KOPT-K1 (cell line): Measurements from ENCODE around the gene EPHA8.

Source experiments
- H3K27ac ChIP-seq: fragments of 200-600 bp; sonication (generic); 2 replicates; pipeline ENCODE4 v1.5.1; 2016; ENCODE audit warnings: antibody characterized with exemption, mild to moderate bottlenecking, low read depth, low read length; ENCODE audit not compliant: poor library complexity, severe bottlenecking
- H3K36me3 ChIP-seq: fragments of 200-600 bp; sonication (generic); 2 replicates; pipeline ENCODE4 v1.5.1; 2017; ENCODE audit warnings: antibody characterized with exemption, mild to moderate bottlenecking, low read length, moderate library complexity; ENCODE audit not compliant: insufficient read depth
- H3K9me3 ChIP-seq: fragments of 200-600 bp; sonication (generic); 2 replicates; pipeline ENCODE4 v1.5.1; 2017; ENCODE audit warnings: antibody characterized with exemption, low read length, mild to moderate bottlenecking; ENCODE audit not compliant: insufficient read depth, poor library complexity, severe bottlenecking

The EPHA8 gene

GRCh38 chr1:22547818-22548462 lies 15.3 kb upstream of the EPHA8 start:
- Histone ChIP-seq H3K36me3 (no peaks in the 10 kb centered on the region), H3K9me3 (no peaks in the 10 kb centered on the region), H3K27ac (no peak overlapping the region)

DNA sequence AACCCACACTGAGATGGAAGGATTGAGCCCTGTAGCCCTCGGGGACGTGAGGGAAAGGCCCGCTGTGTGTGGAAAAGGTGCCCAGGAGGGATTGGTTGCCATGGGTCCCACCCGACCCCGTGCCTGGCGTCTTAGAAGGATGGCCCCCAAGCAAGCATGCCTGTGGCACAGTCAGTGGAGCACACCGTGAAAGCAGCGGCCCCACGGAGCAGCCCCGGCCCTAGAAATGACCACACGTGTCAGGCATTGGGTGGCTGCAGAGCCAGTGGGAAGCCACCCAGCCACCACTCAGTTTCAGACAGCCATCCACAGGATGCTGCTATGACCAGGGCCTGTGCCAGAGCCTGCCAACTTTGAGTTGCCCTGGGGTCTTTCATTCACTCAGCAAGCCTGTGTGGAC lies 13.3 kb upstream of the EPHA8 start:
- no peaks in the 10 kb centered on the region for H3K9me3 ChIP-seq
- no peaks in the 10 kb centered on the region for H3K36me3 ChIP-seq
- no peak overlapping the region for H3K27ac ChIP-seq

DNA sequence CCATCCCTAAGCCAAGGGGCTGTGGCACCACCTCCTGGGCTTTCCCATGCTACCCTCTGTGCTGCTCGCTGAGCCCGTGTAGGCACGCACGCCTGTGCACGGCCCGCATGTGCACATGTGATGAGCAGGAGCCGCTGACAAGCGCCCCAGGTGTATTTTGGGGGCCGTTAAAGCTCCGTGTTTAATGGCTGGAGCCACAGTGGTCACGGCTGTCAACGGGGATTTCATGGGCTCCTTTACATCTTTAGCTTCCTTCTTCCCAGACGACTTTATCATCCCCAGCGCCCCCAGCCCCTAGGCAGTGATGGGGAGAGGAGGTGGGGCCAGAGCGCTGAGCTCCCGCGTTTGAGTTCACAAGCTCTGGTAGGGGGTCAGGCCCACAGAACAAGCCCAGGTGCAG lies 11.7 kb upstream of the EPHA8 start:
- Histone ChIP-seq H3K27ac (no peak overlapping the region), H3K36me3 (no peaks in the 10 kb centered on the region), H3K9me3 (no peaks in the 10 kb centered on the region)

DNA sequence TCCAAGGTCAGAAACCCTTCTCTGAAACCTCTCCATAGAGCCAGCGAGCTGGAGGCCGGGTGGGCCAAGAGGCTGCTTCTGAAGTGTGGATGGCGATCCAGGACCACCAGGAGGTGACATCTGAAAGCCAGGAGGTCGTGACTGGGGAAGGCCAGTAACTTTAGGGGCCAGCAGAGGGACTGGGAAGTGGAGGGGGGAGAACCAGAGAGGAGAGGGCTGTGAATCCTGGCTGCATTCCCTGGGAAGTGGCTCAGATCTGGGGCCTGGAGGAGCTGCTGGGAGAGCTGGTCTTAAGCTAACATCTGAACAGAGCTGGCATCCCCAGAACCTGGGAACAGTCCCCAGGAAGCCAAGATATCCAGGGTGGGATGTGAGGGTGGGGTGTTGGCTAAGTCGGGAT lies 11.3 kb upstream of the EPHA8 start:
- H3K27ac ChIP-seq: no peak overlapping the region
- H3K9me3 ChIP-seq: no peaks in the 10 kb centered on the region
- no peaks in the 10 kb centered on the region for H3K36me3 ChIP-seq

- Histone ChIP-seq H3K36me3 (no peaks in the 10 kb centered on the region), H3K27ac (no peak overlapping the region), H3K9me3 (no peaks in the 10 kb centered on the region)
These were observed 10.0 kb upstream of the EPHA8 start for GRCh38 chr1:22553104-22553880.

DNA sequence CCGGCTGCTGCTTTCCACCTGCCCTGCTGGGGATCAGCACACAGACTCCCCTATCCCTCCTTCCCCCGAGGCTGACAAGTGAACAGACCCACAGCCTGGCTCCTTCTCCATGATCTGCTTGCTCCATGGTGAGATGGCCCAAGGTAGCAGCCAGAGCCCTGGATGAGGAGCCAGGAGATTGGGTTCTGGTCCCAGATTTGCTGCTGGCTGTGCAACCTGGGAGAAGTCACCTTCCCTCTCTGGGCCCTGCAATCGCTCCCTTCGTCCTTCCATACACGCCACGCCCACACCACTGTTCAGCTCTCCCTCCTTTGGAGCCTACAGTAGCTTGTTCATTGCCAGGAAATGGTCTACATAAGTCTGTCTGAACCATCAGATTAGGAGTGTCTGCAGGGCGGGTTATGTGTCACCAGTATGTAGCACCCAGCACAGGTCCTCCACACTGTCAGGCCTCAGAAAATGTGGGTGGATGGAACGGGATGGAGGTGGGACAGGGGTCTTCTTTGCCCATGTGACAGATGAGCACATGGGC lies 9.2 kb upstream of the EPHA8 start:
- Histone ChIP-seq H3K27ac (no peak overlapping the region), H3K9me3 (no peaks in the 10 kb centered on the region), H3K36me3 (no peaks in the 10 kb centered on the region)

- Histone ChIP-seq H3K27ac (no peak overlapping the region), H3K9me3 (no peaks in the 10 kb centered on the region), H3K36me3 (no peaks in the 10 kb centered on the region)
These were observed 8.0 kb upstream of the EPHA8 start for GRCh38 chr1:22555371-22555656.

GRCh38 chr1:22556391-22557104 lies 6.7 kb upstream of the EPHA8 start:
- no peaks in the 10 kb centered on the region for H3K9me3 ChIP-seq
- H3K27ac ChIP-seq: no peak overlapping the region
- no peaks in the 10 kb centered on the region for H3K36me3 ChIP-seq

DNA sequence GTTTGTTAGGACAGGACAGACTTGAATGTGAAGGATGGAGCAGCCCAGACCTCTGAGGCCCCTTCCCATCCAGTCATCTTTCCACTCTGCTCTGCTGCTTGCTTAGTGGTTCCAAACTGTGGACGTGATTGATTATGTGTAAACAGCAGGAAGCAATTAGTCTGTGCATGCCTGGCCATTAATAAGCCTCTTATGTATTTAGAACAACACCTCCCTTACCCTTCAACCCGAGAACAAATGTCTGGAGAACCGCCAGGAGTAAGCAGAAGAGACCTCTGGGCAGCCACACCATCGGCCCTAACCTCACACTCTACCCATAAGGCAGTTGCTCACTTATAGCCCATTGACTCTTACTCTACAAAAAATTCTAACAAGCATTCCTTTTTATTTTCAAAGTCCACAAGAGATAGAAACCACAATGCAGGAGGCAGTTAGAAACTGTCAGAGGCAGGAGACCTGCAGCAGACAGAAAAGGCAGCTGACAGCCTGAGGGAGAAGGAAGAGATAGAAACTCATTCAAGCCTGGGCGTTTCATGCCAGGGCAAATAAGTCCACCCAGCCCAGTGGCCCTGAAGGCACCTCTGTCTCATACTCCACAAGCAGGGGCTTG lies 5.8 kb upstream of the EPHA8 start:
- no peak overlapping the region for H3K27ac ChIP-seq

DNA sequence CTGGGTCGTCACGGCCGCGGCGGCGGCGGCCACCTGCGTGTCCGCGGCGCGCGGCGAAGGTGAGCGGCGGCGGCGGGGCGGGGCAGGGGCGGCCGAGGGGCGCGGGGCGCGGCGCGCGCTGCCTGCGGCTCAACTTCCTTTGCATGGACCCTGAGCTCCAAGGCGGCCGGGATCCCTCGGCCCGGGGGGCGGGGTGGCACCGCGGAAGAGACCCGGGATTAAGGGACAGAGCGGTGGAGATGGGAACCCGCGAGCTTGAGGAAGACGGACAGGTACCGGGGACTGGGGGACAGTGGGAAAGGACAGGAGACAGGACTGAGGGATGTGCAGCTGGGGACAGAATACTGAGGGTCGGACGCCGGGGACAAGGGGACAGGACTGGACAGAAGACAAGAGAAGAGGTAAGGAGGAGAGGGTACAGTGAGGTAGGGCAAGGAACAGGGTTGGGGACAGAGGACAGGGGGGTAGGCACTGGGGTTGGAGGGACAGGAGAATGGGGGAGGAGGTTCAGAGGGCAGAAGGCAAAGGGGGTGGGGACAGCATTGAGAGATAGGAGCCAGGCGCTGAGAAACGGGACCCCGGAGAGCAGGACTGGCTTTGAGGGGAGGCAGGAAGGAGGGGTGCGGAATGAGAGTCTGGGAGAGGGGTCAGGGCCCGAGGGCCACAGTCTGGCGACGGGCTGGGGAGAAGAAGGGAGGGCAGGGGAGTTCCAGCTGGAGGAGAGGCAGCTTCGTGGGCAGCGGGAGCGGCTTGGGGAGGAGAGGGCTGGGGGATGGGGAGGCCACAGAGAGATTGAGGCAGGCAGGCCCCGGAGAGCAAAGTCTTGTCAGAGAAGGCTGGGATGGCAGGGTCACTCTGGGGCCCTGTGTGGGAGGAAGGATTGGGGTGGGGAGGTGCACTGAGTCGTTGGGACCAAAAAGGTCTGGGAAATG lies 648 bp downstream of the EPHA8 start:
- Histone ChIP-seq H3K27ac (no peak overlapping the region), H3K9me3 (no peaks in the 10 kb centered on the region), H3K36me3 (no peaks in the 10 kb centered on the region)

More for the DNA sequence above, 5.8 kb upstream of the EPHA8 start:
- Histone ChIP-seq H3K9me3 (no peaks in the 10 kb centered on the region), H3K36me3 (no peaks in the 10 kb centered on the region)

DNA sequence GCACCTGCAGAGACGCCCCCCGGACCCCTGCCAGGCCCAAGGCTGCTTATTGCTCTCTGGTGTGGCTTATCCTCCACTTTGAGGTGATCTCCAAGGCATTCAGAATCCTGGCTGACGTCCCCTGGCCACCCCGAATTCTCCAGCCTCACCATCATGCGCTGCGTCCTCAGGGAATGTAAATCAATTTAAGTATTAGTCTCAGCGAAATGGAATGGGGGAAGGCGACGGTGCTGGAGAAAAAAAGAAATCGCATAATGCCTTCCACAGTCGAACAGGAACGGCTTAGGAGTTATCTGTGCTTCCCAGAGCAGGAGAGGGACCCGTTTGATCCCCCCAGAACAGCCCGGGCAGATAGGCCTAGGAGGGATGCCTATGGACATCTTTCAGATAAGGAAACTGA lies 2.9 kb downstream of the EPHA8 start:
- Histone ChIP-seq H3K9me3 (no peaks in the 10 kb centered on the region), H3K36me3 (no peaks in the 10 kb centered on the region), H3K27ac (no peak overlapping the region)

- H3K36me3 ChIP-seq: no peaks in the 10 kb centered on the region
- H3K9me3 ChIP-seq: no peaks in the 10 kb centered on the region
- no peak overlapping the region for H3K27ac ChIP-seq
These were observed 3.9 kb downstream of the EPHA8 start for GRCh38 chr1:22567197-22567596.

- H3K9me3 ChIP-seq: no peaks in the 10 kb centered on the region
- H3K36me3 ChIP-seq: no peaks in the 10 kb centered on the region
- H3K27ac ChIP-seq: no peak overlapping the region
These were observed 4.7 kb downstream of the EPHA8 start for GRCh38 chr1:22567994-22568393.

DNA sequence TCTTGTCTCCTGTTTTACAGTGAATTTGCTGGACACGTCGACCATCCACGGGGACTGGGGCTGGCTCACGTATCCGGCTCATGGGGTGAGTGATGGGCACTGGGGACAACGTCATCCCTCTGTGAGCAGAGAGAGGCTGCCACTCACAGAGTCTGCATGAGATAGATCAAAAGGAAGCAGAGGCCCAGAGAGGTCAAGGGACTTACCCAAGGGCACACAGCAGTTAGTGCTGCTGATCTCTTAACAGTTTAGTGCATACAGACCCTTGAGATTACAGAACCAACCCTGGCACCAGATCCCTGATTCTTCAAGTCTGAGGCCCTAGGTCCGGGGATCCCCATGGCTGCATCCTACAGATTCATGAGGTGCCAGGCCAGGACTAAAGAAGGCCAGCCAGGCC lies 6.0 kb downstream of the EPHA8 start:
- Histone ChIP-seq H3K9me3 (no peaks in the 10 kb centered on the region), H3K36me3 (no peaks in the 10 kb centered on the region), H3K27ac (no peak overlapping the region)
